GM06990 (cell line): ENCODE data around the gene PLXND1.
"Not testable (repeated sequence)": the region's sequence is repeated elsewhere in the genome, so short reads cannot be mapped to it uniquely, and the experiment has no call there.

Source experiments
- DNase-seq: peaks from one replicate; pipeline ENCODE4 v3.0.0-alpha.2; 2011; ENCODE audit not compliant: insufficient read length; ENCODE audit errors: extremely low read depth
- H3K27me3 ChIP-seq: replicated peaks from 2 replicates; pipeline ENCODE4 v1.6.0; 2011; ENCODE audit warnings: low read length; ENCODE audit not compliant: control insufficient read depth, insufficient read depth
- H3K36me3 ChIP-seq: 2 replicates; pipeline ENCODE4 v1.5.1; 2011; ENCODE audit warnings: low read length; ENCODE audit not compliant: control insufficient read depth, insufficient read depth
- H3K4me3 ChIP-seq: replicated peaks from 2 replicates; pipeline ENCODE4 v1.5.1; 2011; ENCODE audit warnings: low read depth, mild to moderate bottlenecking, control low read depth, low read length
- TF ChIP-seq, protein P1 (sequence below): IDR thresholded peaks from 2 replicates; pipeline ENCODE4 v1.5.1; 2011; ENCODE audit warnings: low read length, control low read depth, mild to moderate bottlenecking, inconsistent platforms; ENCODE audit not compliant: insufficient read depth, poor library complexity, severe bottlenecking

Gene PLXND1

DNA sequence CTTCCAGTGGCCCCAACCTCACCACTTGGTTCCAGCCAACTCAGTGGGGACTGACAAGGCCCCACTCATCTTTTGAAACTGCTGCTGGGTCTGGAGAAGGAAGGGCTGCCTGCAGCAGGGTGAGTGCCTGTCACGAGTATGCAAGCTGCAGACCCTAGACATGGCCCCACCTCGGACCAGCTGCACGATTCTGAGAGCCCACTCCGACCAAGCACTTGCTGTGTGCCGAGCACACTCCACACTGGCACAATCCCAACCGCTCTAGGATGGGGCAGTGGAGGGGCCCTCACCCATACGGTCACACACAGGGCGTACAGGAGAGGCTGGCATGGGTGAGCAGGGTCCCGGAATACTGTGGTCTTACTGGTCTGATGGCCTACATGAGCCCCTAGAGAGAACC, 8.0 kb upstream of the PLXND1 start:
- no peaks in the 10 kb centered on the region for H3K36me3 ChIP-seq
- no peaks in the 10 kb centered on the region for H3K27me3 ChIP-seq
- TF ChIP-seq, protein P1, sequence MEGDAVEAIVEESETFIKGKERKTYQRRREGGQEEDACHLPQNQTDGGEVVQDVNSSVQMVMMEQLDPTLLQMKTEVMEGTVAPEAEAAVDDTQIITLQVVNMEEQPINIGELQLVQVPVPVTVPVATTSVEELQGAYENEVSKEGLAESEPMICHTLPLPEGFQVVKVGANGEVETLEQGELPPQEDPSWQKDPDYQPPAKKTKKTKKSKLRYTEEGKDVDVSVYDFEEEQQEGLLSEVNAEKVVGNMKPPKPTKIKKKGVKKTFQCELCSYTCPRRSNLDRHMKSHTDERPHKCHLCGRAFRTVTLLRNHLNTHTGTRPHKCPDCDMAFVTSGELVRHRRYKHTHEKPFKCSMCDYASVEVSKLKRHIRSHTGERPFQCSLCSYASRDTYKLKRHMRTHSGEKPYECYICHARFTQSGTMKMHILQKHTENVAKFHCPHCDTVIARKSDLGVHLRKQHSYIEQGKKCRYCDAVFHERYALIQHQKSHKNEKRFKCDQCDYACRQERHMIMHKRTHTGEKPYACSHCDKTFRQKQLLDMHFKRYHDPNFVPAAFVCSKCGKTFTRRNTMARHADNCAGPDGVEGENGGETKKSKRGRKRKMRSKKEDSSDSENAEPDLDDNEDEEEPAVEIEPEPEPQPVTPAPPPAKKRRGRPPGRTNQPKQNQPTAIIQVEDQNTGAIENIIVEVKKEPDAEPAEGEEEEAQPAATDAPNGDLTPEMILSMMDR: no peak
- H3K4me3 ChIP-seq: no peak overlapping the region
- no peak for DNase-seq

DNA sequence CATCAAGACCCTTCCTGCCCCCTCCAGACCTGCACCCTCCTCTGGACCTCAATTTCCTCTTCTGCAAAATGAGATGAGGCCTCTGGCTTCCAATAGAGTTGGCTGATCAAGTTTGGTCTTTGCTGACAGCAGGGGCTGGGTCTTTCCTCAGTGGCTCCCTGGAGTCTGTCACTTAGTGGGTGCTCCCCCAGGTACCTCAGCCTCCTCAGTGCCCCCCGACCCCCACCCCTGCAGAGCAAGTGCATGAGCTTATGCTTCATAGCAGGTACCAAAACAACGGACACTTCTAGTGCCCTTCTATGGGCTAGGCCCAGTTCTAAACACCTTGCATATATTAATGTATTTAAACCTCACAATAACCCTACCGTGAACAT, 6.9 kb upstream of the PLXND1 start:
- Histone ChIP-seq H3K4me3 (no peak overlapping the region), H3K36me3 (no peaks in the 10 kb centered on the region), H3K27me3 (peaks cover under 1% of the 10 kb centered on the region; the same call in 1 of the 2 replicates)
- TF ChIP-seq, protein P1: no peak
- no peak for DNase-seq

DNA sequence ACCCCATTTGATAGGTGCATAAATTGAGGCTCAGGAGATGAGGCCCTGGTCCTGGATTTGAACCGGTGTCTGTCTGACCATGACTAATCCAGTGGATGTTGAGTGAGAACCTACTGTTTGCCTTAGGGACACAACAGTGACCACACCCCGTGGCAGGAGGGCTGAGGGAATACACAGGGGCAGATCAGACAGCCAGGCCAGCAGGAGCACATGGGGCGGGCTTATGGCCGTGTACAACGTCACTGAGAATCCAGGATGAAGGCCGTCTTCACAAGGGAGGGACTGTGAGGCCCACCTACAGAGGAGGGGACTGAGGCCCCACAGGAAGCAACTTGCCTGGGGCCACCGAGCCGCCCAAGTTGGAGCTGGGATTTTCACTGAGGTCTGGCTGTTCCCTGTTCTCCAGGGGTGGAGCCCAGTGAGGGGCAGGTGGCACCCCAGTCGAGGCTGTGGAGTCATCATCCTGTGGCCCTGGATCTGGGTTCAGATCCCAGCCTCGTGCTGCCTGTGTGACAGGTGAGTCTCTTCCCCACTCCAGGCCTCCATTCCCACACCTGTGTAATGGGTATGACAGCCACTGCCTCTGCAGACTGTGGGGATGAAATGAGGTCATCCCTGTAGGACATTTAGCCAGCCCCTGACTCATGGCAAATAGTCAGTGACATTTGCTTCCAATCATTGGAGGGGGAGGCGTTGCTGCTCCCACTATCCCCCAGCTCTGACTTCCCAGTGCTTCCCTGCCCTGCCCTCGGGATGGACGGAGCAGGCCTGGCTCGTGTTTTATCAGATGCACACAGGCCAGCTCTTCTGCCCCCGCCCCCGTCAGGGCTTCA, 6.3 kb upstream of the PLXND1 start:
- Histone ChIP-seq H3K36me3 (no peaks in the 10 kb centered on the region), H3K27me3 (peaks cover 1% of the 10 kb centered on the region; the same call in 1 of the 2 replicates), H3K4me3 (no peak overlapping the region)
- TF ChIP-seq, protein P1: no peak
- no peak for DNase-seq

DNA sequence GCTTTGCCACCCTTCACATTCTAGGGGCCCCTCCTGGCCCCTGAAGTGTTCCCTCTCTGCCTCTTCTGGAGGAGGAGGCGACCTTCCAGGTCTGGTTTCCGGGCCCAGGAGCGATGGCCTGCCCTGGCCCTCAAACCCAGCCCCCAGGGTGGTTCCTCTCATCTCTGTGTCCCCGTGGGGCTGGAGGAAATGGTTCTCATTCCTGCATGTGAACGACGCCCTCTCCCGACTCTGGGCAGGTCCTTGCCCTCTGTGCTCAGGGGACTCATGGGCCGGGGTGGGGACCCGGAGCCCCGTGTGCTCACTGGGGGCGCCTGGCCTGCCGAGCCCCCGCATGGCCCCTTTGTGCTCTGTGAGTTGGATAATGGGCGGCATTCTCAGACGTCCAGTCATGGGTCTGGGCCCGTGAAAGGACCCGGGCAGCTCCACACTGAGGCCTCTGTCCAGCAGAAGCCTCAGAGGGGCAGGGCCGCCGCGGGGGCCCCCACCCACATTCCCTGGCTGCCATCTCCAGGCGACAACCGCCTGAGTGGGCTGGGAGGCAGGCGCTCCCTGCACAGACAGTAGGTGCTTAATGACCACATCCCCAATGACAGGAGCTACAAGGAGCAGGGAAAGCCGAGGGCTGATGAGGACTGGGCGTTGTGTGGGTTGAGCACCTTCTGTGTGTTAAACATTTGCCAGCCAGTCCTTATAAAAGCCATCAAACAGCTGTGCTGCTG, 5.5 kb upstream of the PLXND1 start:
- DNase-seq: no peak
- Histone ChIP-seq H3K4me3 (no peak overlapping the region), H3K27me3 (peaks cover 1% of the 10 kb centered on the region; the same call in 1 of the 2 replicates), H3K36me3 (no peaks in the 10 kb centered on the region)
- TF ChIP-seq, protein P1: no peak

DNA sequence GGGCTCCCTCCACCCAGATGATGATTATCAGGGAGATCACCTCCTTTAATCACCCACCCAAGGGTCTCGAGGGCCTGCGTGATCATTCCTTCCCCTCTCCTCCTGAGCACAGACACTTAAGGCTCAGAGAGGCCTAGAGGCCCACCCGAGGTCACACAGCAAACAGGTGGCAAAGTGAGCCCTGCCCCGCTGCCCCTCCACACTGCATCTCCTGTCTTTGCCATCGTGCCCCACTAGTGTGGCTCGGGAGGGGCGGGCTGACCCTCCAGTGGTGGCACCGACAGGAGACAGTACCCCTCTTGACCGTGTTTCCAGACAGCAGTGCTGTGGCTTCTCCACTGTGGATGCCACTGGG, 4.9 kb upstream of the PLXND1 start:
- TF ChIP-seq, protein P1: no peak
- no peak for DNase-seq
- H3K4me3 ChIP-seq: no peak overlapping the region
- no peaks in the 10 kb centered on the region for H3K36me3 ChIP-seq
- H3K27me3 ChIP-seq: peaks cover 1% of the 10 kb centered on the region; the same call in 1 of the 2 replicates

DNA sequence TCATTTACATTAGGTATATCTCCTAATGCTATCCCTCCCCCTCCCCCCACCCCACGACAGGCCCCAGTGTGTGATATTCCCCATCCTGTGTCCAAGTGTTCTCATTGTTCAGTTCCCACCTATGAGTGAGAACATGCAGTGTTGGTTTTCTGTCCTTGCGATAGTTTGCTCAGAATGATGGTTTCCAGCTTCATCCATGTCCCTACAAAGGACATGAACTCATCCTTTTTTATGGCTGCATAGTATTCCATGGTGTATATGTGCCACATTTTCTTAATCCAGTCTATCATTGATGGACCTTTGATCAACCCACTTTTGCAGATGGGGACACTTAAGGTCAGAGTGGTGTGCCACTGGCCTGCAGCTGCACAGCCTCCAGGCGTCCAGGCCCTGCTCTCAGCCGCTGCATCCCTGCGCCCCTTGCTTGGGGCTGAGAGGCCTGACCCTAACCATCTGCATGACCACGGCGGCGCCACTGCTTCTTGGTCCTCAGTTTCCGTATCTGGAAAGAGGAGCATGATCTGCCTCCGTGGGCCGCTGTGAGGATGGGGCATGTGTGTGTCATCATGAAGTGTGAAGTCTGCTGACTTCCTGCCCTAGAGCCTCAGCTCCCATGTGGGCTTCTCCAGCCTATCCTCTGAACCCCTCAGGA, 4.4 kb upstream of the PLXND1 start:
- not testable (repeated sequence) for DNase-seq, H3K4me3 ChIP-seq

More for the DNA sequence above, 4.4 kb upstream of the PLXND1 start:
- H3K36me3 ChIP-seq, H3K27me3 ChIP-seq: not testable (repeated sequence)
